Mesothelial cell of epicardium (in vitro differentiated cells): ENCODE results near the gene DLGAP3. TPM values are rescaled to one million over a fixed set of nuclear protein-coding genes. Genes with fewer than 3 reads are reported as not detected.
"Not testable (repeated sequence)": the region's sequence is repeated elsewhere in the genome, so short reads cannot be mapped to it uniquely, and the experiment has no call there.

ENCODE experiments used
- DNase-seq, 2 experiments: peaks; one replicate each; pipeline ENCODE4 v3.0.0; 2021; ENCODE audit warnings: low spot score in 2 of 2; ENCODE audit not compliant: unreplicated experiment in 2 of 2
- H3K27ac Mint-ChIP-seq: 2 replicates; pipeline ENCODE4 v1.8.0; 2021; ENCODE audit warnings: mixed read lengths
- H3K27me3 Mint-ChIP-seq: 2 replicates; pipeline ENCODE4 v1.8.0; 2021; ENCODE audit warnings: low read depth, mixed read lengths
- H3K36me3 Mint-ChIP-seq: 2 replicates; pipeline ENCODE4 v1.8.0; 2021; ENCODE audit warnings: mixed read lengths
- H3K4me1 Mint-ChIP-seq: 2 replicates; pipeline ENCODE4 v1.8.0; 2021; ENCODE audit warnings: mixed read lengths
- H3K4me3 Mint-ChIP-seq: 2 replicates; pipeline ENCODE4 v1.8.0; 2021; ENCODE audit warnings: mild to moderate bottlenecking, moderate library complexity, mixed read lengths
- H3K9me3 Mint-ChIP-seq: 2 replicates; pipeline ENCODE4 v1.8.0; 2021; ENCODE audit warnings: mixed read lengths
- CTCF ChIP-seq: fragments of 200-600 bp; sonication (generic); IDR thresholded peaks from one replicate; pipeline ENCODE4 v1.5.0; 2021; ENCODE audit warnings: antibody characterized with exemption; ENCODE audit not compliant: unreplicated experiment
- total RNA-seq: library from RNA; stranded (reverse); gene quantifications from 3 replicates; pipeline ENCODE4 v1.2.1, GENCODE V29; 2021

The DLGAP3 gene
- total RNA-seq, 1 donor from 2014 or later = 0.27 TPM

GRCh38 chr1:34825455-34826091, 103.9 kb downstream of the DLGAP3 start:
- Mint-ChIP-seq H3K4me3 (no peak overlapping the region), H3K27me3 (no peaks in the 10 kb centered on the region), H3K4me1 (no peaks in the 10 kb centered on the region), H3K9me3 (no peaks in the 10 kb centered on the region), H3K27ac (no peak overlapping the region), H3K36me3 (no peaks in the 10 kb centered on the region)
- no peak for DNase-seq
- no peak for TF ChIP-seq CTCF

- H3K4me1 Mint-ChIP-seq = no peaks in the 10 kb centered on the region
- no peaks in the 10 kb centered on the region for H3K27me3 Mint-ChIP-seq
- H3K27ac Mint-ChIP-seq = no peak overlapping the region
- DNase-seq = no peak
- no peak overlapping the region for H3K4me3 Mint-ChIP-seq
- no peak for TF ChIP-seq CTCF
- peaks cover 5% of the 10 kb centered on the region for H3K9me3 Mint-ChIP-seq
- no peaks in the 10 kb centered on the region for H3K36me3 Mint-ChIP-seq
Observed at GRCh38 chr1:34824817-34825454, 104.5 kb downstream of the DLGAP3 start.

- Mint-ChIP-seq H3K27me3 (peaks cover 2% of the 10 kb centered on the region), H3K36me3 (no peaks in the 10 kb centered on the region), H3K27ac (no peak overlapping the region), H3K4me3 (no peak overlapping the region), H3K9me3 (peaks cover 5% of the 10 kb centered on the region), H3K4me1 (no peaks in the 10 kb centered on the region)
- TF ChIP-seq CTCF = no peak
- DNase-seq = no peak
Observed at GRCh38 chr1:34822202-34822601, 107.2 kb downstream of the DLGAP3 start.

GRCh38 chr1:34818862-34819261, 110.6 kb downstream of the DLGAP3 start:
- not testable (repeated sequence) for H3K4me3 Mint-ChIP-seq, H3K4me1 Mint-ChIP-seq, H3K9me3 Mint-ChIP-seq, H3K36me3 Mint-ChIP-seq, H3K27me3 Mint-ChIP-seq, DNase-seq, H3K27ac Mint-ChIP-seq

GRCh38 chr1:34816778-34817177, 112.7 kb downstream of the DLGAP3 start:
- H3K4me1 Mint-ChIP-seq = no peaks in the 10 kb centered on the region

More at GRCh38 chr1:34816778-34817177, 112.7 kb downstream of the DLGAP3 start:
- peaks cover 11% of the 10 kb centered on the region for H3K27me3 Mint-ChIP-seq
- H3K9me3 Mint-ChIP-seq = peaks cover 9% of the 10 kb centered on the region
- no peak overlapping the region for H3K27ac Mint-ChIP-seq
- H3K36me3 Mint-ChIP-seq = no peaks in the 10 kb centered on the region
- no peak overlapping the region for H3K4me3 Mint-ChIP-seq
- DNase-seq = no peak
- no peak for TF ChIP-seq CTCF
